NK-92 treated with Interleukin-12 subunit alpha and Interleukin-12 subunit beta, amount 100 ng/mL, for 24 hours (cell line): Measurements from ENCODE around the gene NADK2.
A peak's percentile ranks its signal among the peaks of the same experiment; 100 is the strongest.

Source experiments
- DNase-seq: peaks from one replicate; lab custom pipeline; 2025; lab: John Stamatoyannopoulos, UW

Gene NADK2

DNA sequence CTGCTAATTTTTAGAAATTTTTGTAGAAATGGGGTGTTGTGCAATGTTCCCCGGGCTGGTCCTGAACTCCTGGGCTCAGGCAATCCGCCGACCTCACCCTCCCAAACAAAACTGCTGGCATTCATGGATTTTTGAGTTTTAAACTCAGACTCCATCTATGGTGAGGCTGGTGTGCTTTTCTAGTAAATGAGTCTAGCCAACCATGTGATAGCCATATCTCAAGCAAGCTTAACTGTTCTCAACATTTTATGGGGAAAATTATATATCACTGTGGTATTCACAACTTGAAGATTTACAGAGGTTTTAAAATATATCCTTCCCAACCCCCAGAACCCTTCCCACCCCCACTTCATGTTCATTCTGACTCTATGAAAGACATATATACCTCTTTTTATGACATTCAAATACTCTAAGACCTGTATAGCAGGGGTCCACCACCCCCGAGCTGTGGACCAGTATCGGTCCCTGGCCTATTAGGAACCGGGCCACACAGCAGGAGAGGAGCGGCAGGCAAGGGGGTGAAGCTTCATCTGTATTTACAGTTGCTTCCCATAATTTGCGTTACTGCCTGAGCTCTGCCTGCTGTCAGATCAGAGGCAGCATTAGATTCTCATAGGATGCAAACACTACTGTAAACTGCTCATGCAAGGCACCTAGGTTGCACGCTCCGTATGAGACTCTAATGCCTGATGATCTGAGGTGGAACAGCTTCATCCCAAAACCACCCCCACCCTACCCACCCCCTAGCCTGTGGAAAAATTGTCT, 4.5 kb upstream of the NADK2 start:
- no peak for DNase-seq

- DNase-seq: no peak
Measured at GRCh38 chr5:36244076-36244475, 2.4 kb upstream of the NADK2 start.

DNA sequence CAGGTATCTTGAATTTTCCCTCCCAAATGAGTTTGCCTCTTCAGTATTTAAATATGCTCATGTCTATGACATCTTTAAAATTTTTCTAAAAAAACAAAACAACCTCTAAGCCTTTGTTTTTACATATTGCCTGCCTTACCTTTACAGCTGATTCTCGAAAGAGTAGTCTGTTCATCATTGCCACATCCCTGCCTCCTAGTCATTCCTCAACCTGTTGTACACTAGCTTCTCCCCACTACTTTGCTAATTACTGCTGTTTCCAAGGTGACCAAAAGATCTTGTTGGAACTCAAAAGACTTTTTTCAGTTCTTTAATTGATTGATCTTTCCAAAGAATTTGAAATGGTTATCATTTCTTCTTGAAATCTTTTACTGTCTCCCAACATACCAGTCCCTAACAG, 1.9 kb upstream of the NADK2 start:
- no peak for DNase-seq

DNA sequence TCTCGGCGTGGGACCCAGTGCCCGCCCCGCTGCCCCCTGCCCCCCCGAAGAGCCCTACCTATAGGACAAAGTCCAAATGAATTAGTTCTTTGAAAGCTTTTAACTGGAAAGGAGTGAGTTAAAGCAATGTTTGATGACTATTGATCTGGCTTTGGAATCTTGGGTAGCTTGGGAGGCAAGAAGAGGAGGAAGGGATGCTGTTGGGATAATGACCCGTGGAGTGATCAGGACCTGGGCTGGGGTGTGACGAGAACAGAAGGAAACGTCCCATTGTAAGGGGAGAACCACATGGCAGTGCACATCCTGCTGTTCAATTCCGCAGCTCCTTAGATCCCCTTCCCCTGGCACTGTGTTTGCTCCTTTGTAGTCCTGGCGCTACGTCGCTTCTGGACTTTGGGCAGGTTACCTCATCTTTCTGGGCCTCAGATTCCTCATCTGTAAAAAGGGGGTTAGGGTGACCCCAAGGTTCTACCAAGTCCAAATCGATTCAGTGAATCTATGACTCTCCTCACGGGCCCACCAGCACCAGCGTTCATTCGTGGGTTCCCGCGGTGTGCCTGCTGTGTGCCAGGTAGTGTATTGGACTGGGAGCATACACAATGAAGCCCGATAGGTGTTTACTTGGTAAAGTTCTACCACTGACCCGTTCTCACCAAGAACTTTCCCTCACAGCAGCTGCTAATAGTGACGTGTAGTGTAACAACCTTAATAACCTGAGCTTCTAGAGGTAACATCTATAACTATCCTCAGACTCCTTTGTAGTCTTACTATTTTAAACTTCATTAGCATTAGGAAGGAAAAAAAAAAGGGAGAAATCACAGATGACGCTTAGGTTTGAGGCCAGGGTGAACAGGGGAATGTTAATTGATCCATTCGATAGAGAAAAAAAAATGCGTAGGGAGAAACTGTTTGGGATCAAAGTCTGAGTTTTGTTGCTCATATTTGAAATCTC, 1.1 kb upstream of the NADK2 start:
- DNase-seq: no peak

DNA sequence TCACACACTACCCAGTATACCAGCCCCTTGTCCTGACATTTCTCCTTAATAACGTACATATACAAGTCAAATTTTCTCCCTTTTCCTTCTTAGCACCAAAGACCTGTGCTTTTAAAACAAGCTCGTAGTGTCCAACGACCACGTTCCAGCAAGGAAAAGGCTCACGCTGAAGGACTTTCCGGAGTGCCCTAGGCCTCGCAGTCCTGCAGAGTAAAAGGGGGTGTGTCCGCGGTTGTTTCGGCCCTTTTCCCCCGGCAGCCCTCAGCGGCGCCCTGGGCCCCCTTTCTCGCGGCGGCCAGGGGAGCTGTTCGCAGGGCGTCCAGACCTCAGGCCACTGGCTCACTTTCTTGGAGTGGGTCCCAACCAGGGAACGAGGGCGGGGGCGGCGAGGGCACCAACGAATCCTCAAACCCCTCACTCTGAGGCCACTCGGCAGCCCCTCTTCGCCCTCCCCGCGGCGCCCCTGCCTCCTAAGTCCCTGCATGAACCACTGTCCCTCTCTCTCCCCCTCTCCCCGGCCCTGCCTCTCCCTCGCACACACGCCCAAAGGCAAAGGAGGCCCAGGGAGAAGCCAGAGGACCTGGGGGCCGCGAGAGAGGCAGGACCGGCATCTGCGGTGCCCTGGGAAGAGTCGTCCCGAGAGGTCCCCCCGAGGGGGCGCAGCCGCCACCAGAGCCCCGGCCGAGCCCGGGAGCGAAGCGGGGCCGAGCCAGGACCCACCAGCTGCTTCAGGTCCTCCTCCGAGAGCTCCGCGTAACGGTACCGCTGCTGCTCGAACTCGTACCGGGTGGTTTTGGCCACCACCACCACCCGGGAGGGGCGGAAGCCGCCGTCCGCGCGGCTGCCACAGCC, 720 bp downstream of the NADK2 start:
- DNase-seq: peak; percentile 32

DNA sequence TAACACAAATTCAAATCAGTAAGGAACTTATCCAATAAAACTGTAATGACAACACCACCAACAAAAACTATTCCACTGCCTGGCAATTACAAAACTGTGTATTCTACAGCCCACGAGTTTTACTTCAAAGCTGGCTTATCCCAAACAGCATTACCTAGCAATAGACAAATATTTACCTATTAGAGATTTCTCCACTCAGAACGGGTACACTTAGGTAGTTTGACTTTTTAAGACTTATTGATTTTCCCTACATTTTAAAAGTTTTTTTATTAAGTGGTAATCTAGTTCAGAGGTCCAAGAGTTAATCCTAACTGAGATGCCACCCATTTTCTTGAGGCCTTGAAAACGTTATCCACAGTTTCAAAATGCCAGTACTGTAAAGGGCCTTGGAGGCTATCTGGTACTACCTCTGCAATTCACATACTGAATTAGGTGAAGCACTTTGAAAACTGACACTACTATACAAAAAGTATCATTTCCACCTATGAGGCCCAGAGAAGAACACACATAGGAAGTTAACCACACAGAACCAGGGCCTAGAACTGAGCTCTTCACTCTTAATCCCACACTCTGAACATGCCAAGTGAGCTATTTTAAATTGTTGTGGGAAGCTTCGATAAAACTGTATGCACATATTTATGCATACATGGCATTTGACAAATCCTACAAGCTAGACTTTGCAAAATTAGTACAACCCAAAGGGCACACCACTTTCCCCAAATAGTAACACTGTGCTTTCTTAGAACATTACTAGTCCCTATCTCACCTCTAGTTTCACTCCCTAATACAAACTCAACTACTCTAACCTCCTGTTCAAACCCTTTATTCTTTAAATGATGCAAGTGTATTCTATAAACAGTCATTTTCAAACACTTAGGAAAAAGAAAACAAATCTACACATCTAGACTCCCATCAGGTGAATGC, 2.1 kb downstream of the NADK2 start:
- no peak for DNase-seq

GRCh38 chr5:36238502-36239295, 3.0 kb downstream of the NADK2 start:
- DNase-seq: no peak

GRCh38 chr5:36237751-36238150, 4.0 kb downstream of the NADK2 start:
- DNase-seq: no peak

DNA sequence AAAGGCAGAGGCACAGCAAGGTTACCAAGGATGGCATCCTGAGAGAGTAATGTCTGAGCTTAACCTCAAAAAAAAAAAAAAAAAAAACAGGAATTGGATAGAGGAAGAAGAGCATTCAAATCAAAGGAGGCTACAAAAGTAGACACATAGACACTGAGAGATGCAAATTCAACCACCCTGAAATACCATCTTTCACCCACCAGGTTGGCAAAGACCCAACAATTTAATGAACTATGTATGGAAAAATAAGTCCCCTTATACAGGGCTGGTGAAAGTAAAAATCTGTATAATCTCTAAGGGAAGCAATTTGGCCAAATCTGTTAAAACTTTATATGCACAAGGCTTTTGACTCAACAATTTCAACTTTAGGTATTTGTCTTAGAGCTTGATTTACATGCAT, 4.9 kb downstream of the NADK2 start:
- DNase-seq: no peak

- DNase-seq: no peak
Measured at GRCh38 chr5:36232533-36232932, 9.2 kb downstream of the NADK2 start.

GRCh38 chr5:36230151-36230790, 11.5 kb downstream of the NADK2 start:
- DNase-seq: no peak

- DNase-seq: no peak
Measured at GRCh38 chr5:36228505-36228904, 13.2 kb downstream of the NADK2 start.

DNA sequence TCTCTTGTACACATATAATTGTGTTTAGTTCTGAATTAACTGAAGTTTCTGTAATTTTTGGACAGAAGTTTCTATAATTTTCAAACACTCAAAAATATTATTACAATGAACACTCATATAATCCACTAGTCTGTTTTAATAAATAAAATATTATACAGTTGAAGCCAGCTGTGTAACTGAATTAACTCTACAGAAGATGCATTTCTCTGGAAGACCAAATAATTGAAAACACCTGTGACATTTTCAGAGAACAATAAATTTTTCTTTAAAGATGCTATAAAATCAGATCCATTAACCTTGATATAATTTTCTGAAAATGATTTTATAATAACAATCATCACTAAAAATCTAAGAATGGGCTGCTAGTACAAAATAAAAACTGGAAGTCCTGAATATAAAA, 14.7 kb downstream of the NADK2 start:
- no peak for DNase-seq

DNA sequence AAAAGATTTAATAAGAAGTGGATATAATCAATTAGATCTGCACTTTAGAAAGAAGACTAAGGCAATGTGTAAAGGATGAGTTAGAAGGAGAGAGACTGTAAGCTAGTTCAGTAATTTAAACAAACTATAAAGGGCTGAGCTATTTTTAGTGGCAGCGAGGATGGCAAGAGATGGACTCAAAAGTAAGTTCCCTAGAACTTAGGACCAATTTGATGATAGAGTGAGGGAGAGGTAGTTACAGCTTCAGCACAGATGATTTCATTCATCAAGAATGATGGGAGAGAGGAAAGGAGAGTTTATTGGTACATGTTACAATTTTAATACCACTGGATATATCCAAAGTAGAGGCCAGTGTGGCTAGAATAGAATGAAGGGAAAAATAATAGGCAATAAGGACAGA, 19.1 kb downstream of the NADK2 start:
- no peak for DNase-seq

- no peak for DNase-seq
Measured at GRCh38 chr5:36217988-36218387, 23.7 kb downstream of the NADK2 start.

- no peak for DNase-seq
Measured at GRCh38 chr5:36217567-36217966, 24.2 kb downstream of the NADK2 start.

DNA sequence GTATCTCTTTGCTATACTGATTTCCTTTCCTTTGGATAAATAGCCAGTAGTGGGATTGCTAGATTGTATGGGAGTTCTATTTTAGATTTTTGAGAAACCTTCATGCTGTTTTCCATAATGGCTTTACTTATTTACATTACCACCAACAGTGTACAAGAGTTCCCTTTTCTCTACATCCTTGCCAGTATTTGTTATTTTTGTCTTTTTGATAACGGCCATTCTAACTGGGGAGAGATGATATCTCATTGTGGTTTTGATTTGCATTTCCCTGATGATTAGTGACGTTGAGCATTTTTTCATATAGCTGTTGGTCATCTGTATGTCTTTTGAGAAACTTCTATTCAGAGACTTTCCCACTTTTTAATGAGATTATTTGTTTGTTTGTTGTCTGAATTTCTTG, 25.8 kb downstream of the NADK2 start:
- DNase-seq: no peak

- DNase-seq: no peak
Measured at GRCh38 chr5:36214436-36214835, 27.3 kb downstream of the NADK2 start.

DNA sequence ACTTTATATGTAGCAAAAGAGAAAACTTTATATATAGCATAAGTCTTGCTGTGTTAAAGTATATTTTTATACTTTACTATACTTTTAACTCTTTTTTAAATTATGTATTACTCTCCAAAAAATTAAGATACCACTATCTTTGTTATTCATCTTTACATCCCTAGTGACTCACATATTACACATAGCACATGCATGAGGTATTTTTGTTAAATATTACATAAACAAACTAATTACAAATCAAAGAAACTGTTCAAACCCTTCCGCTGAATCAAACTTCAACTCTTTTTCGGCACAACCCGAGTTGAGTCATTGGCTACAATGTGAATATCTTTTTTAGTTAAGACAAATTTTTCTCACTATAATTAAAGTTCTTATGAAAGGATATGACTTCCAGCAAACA, 32.1 kb downstream of the NADK2 start:
- no peak for DNase-seq

DNA sequence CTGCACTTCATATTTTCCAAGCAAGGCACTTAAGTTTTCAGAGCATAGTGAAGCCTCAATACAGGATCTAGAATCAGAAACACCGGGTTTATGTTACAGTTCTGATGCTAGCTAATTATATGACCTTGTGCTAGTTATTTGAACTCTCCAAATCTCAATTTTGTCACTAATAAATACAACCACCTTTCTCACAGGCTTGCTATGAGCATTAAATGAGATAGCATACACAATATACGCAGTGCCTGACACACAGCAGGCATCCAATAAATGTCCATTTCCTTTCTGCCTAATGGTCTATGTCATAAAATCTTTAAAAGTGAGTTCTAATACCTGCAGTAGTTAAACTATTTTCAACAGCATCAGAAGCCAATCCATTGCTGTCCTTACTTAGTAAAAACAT, 32.9 kb downstream of the NADK2 start:
- DNase-seq: no peak
